Hippocampal formation (tissue), 2 donors: ENCODE data around the gene HOXA3.

Experiments used
- DNase-seq, 2 donors: peaks; one replicate each; lab custom pipeline; 2025; lab: John Stamatoyannopoulos, UW

HOXA3 gene

DNA sequence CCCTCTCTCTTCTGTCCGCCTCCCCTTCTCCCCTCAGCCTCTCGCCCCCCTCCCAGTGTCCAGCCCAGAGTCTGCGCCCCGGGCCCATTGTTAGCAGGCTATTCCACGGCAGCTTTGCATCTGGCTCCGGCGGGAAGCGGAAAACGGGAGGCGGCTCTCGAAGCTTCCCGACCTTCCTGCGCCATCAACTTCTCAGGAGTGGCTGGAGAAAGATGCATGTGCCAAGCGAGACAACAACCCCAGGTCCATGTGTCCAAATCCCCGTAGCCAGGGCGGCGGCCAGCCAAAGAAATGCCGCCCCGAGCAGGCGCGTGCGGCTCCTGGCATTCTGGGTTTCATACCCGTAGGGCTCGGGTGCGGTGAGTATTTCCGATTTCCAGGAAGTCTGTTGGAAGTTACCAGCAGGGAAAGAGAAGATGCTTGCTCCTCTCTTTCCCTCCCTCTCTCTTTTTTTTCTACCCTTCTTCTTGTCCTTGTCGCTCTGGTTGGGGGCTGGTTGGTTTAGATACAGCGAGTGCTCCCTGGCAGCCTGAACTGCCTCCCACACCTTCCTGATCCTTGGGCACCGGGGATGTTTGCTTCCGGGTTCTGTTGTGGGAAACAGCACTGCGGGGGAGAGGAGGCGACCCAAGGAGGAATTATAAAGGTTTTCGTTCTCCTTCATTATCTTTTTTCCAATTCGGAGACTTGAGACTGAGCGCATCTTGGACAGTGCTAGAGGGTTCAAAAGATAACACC is 48.7 kb downstream of the HOXA3 start:
- no peak for DNase-seq

- no peak for DNase-seq
These were observed 49.6 kb downstream of the HOXA3 start, which contains the start of gene HOXA2 for GRCh38 chr7:27102581-27103442. HOXA2 (minus strand) TSS chr7:27102683; CDS start chr7:27102500, 183 bp downstream.

DNA sequence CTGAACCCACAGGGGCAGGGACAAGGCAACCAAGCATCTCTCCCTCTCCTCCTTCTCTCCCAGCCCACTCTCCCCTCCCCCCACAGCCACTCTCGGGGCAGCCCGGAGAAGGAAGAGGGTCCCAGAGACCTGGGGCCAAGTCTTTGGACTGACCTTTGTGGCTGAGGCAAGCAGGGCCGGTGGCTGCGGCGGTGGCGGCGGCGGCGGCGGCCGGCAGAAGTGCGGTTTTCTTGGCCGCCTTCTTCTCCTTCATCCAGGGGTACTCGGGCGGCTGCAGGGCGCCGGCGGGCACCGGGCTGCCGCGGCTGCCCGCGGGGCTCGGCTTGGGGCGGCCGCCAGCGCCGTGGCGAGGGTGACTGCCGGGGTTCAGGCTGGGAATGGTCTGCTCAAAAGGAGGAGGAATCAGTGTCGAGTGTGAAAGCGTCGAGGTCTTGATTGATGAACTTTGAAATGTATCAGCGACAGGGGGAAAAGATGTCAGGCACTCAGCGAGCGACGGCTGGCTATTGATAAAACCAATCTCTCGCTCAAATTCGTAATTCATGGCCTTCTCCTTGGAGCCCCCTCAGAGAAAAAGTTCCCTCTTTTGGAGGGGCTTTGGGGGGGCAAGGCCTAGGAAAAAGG is 50.3 kb downstream of the HOXA3 start:
- no peak for DNase-seq

- no peak for DNase-seq
These were observed 51.0 kb downstream of the HOXA3 start for GRCh38 chr7:27101171-27101956.

- no peak for DNase-seq
These were observed 51.7 kb downstream of the HOXA3 start for GRCh38 chr7:27100694-27101170.

DNA sequence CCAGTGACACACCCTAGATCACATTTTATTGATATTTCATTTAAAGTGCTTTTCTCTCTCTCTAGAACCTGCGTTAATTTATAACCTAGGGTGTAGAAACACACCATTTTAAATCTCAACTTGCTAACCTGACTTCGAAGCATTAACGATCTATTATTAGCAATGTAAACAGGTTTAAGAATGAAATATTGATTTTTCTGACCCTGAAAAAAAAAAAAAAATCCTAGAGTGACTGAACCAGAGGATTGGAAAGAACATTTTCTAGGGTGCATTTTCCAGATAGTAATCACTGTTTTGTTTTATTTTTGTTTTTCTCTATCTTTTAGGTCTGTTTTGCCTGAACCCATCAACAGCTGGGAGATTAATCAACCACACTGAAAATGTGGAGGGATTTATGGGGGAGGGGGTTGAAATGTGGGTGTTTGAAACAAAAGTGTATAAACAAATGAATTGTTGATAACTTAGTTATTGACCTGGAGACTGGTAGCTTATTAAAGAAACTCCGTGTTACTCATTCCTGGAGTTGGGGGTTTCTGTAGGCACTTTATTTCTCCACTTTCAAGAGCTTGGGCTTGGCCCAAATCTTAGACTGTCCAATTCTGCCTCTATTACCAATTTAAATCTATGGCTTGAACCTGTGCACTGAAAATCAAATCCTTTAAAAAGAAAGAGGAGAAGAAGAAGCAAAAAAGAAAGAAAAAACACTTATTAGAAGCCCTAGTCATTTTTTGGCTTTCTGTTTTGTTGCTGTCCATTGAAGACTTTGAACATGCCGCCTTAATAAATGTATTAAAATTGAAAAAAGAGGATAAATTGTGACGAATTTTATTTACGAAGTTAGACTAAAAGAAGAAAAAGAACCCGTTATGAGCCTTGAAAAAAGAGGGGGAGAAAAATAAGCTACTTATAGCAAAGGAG is 52.7 kb downstream of the HOXA3 start:
- DNase-seq, result no peak

DNA sequence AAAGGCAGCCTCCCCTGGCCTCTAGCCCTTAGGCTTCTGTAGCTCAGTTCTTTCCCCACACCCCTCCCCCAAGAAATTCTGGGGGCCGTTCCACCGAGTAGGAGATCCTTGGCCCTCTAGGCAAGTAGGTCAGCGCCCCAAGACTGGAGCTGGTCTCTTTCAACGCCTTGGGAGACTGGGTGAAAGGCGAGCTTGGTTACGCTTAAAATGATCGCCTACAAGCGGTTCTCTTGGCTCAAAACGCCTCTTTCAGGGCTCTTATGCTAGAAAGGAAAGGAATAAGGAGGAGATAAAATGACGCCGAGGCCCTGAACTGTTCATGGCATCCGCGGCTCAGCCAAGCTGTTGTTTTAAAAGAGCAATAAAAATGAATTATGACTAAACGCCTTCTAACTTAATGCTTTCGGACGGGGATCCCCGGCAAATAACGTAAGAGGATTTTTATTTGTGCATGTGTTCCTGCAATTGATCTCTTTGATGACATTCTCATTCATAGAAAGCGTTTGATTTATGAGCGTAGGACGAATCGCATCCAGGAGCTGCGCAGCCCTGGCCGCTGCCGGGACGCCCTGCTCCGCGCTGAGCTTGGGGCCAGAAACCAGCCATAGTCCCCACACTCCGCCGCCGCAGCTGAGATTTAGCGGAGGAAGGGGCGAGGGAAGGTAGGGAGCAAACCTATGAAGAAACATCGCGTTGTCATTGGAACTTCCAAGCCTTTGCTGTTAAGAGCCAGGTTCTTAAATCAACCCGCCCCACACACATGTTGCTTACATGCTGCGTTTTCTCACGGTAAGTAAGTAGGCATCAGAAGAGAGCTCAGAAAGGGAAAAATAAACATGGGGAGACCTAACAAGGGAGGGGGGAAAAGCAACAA is 53.6 kb downstream of the HOXA3 start:
- no peak for DNase-seq

GRCh38 chr7:27097686-27098577 is 54.5 kb downstream of the HOXA3 start:
- no peak for DNase-seq

- DNase-seq, result no peak
These were observed 55.4 kb downstream of the HOXA3 start for GRCh38 chr7:27096768-27097514.

DNA sequence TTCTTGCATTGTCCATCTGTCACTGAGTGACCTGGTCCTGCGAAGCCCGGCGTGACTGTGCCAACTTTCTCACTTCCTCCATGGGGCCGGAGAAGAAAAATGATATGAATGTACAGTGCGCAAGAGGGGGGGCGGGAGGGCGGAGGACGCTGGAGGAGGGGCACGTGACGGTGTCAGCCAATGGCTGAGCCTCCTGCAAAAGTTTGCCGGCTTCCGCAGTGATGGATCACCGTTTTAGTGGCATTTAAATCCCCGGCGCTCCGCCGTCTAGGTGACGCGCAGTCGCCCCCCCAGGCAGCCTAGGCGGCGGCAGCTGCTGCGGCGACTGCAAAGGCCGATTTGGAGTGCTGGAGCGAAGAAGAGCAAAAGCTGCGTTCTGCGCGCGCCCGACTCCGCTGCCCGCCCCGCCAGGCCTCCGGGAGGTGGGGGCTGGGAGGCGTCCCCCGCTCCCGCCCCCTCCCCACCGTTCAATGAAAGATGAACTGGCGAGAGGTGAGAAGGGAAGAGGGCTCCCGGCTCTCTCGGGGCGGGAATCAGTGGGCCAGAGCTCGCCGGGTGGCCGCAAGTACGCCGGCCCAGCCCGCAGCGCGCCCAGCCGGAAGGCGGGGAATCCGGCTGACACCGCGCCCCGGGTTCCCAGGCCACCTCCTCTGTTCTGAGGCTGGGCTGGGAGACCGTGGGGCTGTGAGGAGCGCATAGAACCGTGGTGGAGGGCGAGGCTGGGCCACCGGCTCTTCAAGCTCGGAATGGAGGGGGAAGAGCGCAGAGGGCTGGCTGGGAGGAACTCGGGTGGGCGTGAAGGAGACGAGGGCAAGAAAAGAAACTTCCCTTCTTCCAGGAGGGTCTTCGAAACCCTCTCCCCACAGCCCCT is 56.3 kb downstream of the HOXA3 start, which contains the start of gene HOXA1:
Gene HOXA1 (minus strand): TSS at position 104 of the 871 bp plus-strand sequence. CDS start 88 bp downstream, at position 16.
- DNase-seq, result no peak

- no peak for DNase-seq
These were observed 57.1 kb downstream of the HOXA3 start for GRCh38 chr7:27095050-27095896.

GRCh38 chr7:27094304-27095049 is 57.9 kb downstream of the HOXA3 start:
- DNase-seq, result no peak

DNA sequence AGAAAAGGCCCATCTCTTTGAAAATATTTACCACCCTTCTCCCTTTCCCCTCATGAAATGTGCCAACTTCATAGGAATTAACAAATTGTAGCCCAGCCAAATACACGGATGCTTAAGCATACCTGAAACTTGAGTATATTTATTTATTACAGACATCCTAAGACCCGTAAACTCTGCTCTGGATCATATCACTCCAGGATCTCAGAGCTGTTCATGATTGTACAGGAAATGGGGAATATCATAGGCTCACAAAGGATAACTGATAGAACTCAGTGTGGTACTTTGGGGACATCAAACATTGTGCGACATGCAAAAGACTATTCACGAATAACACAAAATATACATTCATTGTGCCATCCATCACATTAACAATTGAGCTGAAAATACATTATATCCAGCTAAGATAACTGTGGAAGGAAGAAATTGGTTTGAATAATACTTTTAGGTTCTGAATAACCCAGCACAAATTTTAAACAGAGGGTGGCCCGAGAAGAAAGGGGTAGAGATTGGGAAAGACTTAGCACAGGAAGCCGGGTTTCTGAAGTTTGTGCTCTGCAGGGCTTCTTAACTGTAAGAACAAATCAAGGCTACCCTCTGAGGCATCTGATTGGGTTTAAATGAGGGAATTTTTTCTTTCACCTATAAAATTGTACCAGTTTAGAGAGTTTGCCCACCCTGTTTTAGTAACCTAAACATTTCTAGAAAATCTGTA is 59.0 kb downstream of the HOXA3 start:
- DNase-seq, result no peak

GRCh38 chr7:27092819-27093110 is 59.6 kb downstream of the HOXA3 start:
- no peak for DNase-seq
